ENCODE results near the gene OCEL1.

DNA sequence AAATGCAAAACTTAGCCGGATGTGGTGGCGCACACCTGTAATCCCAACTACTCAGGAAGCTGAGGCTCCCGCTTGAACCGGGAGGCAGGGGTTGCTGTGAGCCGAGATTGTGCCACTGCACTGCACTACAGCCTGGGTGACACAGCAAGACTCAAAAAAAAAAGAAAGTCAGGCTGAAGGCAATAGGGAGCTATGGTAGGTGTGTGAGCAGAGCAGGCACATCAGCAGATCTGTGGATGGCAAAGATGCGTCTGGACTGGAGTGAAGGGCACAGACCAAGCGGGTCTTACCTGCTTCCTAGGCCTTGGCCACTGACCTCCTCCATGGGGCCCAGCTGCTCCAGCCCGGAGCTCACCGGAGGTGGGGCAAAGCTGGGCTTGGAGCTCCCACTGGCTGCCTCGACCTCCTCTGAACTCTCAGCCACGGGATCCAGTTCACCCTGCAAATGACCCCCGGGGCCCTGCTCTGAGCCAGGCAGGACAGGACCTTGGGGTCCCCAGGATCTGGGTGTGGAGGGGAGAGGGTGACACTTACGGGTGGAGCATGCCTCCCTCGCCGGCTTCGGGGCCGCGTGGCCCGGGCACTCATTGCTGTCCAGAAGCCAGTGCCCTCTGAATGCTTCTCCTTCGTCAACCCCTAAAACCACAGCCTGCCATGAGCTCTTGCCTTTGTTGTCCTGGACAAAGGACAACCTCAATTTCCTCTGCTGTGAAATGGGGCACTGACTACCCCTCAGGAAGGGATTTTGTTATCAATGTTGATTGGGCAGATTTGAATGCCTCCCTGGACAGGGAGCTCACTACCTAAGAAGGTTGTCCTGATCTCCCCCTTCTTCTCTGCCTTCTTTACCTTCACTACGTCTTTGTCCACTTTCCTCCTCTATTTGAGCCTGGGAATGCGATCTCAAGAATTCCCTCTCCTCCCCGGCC lies 38.0 kb downstream of the OCEL1 start:
- TF ChIP-seq CTCF (IDR thresholded peaks at IDR 0.05), result no peak
- TF ChIP-seq POLR2A (IDR thresholded peaks at IDR 0.05), result no peak
